Neural progenitor cell (in vitro differentiated cells): ENCODE measurements around the gene TOLLIP.
"Not testable (repeated sequence)": the region's sequence is repeated elsewhere in the genome, so short reads cannot be mapped to it uniquely, and the experiment has no call there.

Experiments used
- EZH2 ChIP-seq: fragments of 200-600 bp; sonication (generic); IDR thresholded peaks from 2 replicates; pipeline ENCODE4 v1.6.1; 2017; ENCODE audit warnings: antibody characterized with exemption, mild to moderate bottlenecking, moderate library complexity
- TF ChIP-seq, protein P1 (sequence below): fragments of 200-600 bp; sonication (generic); IDR thresholded peaks from 2 replicates; pipeline ENCODE4 v1.5.1; 2017; ENCODE audit warnings: antibody characterized with exemption, mild to moderate bottlenecking

DNA sequence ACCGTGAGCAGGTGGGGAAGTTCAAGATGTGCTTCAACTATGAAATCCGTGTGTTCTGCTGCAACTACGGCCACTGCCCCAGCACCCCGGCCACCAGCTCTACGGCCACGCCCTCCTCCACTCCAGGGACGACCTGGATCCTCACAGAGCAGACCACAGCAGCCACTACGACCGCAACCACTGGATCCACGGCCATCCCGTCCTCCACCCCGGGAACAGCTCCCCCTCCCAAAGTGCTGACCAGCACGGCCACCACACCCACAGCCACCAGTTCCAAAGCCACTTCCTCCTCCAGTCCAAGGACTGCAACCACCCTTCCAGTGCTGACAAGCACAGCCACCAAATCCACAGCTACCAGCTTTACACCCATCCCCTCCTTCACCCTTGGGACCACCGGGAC is 63.7 kb downstream of the TOLLIP start:
- not testable (repeated sequence) for TF ChIP-seq EZH2
- TF ChIP-seq, protein P1, sequence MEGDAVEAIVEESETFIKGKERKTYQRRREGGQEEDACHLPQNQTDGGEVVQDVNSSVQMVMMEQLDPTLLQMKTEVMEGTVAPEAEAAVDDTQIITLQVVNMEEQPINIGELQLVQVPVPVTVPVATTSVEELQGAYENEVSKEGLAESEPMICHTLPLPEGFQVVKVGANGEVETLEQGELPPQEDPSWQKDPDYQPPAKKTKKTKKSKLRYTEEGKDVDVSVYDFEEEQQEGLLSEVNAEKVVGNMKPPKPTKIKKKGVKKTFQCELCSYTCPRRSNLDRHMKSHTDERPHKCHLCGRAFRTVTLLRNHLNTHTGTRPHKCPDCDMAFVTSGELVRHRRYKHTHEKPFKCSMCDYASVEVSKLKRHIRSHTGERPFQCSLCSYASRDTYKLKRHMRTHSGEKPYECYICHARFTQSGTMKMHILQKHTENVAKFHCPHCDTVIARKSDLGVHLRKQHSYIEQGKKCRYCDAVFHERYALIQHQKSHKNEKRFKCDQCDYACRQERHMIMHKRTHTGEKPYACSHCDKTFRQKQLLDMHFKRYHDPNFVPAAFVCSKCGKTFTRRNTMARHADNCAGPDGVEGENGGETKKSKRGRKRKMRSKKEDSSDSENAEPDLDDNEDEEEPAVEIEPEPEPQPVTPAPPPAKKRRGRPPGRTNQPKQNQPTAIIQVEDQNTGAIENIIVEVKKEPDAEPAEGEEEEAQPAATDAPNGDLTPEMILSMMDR: not testable (repeated sequence)
